Measurements from ENCODE around the gene SPCS1.

SPCS1 gene

DNA sequence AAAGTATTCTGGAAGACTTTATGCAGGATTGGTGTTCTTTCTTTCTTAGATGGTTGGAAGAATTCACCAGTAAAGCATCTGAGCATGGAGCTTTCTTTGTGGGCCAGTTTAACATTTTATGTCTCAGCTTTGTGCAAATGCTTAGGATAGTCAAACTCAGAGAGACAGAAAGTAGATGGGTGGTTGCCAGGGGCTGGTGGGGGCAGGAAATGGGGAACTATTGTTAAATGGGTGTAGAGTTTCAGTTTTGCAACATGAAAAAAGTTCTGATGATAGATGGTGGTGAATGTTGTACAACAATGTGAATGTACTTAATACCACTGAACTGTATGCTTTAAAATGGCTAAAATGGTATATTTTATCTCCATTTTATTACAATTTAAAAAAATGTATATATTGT lies 24.8 kb downstream of the SPCS1 start:
- DNase-seq (ENCODE audit: low read depth in 2 of 2) = no peak

DNA sequence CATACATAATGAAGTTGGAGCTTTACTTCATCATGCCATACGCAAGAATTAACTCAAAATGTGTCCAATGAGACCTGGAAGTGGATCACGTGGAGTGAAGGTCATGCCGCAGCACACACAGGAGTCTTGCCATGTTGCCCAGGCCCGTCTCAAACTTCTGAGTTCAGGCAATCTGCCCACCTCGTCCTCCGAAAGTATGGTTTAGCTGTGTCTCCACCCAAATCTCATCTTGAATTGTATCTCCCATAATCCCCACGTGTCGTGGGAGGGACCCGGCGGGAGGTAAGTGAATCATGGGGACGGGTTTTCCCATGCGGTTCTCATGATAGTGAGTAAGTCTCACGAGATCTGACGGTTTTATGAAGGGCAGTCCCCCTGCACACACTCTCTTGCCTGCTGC lies 25.7 kb downstream of the SPCS1 start:
- DNase-seq (ENCODE audit: low read depth in 2 of 2) = no peak

DNA sequence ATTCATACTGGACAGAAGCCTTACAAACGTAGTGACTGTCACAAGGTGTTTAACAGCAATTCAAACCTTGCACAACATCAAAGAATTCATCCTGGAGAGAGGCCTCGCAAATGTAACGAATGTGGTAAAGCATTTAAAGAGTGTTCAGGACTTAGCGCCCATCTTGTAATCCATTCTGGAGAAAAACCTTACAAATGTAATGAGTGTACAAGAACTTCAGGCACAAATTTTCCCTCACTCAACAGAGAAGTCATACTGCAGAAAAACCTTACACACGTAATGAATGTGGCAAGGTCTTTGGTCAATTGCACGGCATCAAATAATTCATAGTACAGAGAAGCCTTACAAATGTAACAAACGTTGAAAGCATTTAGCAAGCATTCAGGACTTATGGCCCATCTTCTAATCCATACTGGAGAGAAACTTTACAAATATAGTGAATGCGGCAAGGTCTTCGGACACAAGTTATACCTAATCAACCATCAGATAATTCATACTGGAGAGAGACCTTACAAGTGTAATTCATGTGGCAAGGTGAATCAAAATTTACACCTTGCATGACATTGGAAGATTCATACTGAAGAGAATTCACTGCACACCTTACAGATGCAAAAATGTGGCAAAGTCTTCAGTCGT lies 27.5 kb downstream of the SPCS1 start:
- DNase-seq (ENCODE audit: low read depth in 2 of 2) = no peak

DNA sequence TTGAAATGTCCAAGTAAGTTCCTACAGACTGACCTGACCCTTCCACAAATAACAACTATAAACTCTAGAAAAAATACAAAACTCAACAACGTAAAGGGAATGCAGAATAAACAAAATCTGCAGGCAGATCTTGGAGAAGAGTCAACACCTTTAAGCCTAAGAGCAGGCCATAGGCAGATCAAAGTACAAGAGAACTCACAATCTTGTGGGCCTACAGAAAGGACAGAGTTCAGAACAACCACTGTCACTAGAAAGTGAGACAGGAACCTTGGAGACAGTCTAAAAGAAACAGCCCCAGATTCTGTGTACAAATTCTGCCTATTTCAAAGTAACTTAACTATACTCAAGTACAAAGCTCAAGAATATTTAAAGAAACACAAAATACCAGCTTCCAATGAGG lies 33.8 kb downstream of the SPCS1 start:
- DNase-seq (ENCODE audit: low read depth in 2 of 2) = no peak

DNA sequence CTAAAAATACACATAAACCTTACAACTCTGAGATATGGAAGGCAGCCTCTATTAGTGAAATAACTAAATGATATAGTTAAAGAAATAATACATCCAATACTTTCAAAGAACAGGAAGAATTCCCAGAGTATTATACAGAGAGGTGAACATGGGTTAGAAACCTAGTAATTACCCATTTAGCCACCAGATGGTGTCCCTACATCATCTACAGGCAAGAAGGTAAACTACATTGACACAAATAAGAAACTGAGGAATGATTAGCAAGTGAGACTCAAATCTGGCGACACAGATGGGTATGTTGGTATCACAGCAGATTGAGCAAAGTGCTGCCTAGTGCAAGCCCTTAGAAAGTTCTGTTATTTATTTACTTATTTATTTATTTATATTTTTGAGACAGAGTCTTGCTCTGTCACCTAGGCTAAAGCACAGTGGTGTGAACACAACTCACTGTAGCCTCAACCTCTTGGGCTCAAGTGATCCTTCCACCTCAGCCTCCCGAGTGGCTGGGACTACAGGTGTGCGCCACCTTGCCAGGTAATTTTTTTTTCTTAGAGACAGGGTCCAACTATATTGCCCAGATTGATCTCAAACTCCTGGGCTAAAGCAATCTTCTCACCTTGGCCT lies 36.6 kb downstream of the SPCS1 start:
- DNase-seq (ENCODE audit: low read depth in 2 of 2) = no peak

DNA sequence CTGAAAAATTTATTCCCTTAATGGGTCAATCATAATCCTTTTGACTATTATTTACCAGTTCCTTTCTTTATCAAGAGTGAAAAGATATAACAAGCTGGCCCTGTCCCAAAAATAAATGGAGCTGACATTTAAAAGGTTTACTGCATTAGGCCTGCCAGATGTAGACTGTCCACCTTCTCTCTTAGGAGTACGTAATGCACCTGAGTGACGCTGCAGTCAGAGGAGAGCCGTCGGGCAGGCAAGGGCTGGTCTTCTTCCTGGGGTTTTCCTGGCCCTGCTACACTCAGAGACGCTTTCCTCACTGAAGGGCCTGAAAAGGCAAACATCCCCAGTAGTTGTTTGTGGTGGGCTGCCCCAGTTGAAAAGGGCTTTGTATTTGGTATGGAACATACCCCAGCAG lies 37.2 kb downstream of the SPCS1 start:
- no peak for DNase-seq (ENCODE audit: low read depth in 2 of 2)

DNA sequence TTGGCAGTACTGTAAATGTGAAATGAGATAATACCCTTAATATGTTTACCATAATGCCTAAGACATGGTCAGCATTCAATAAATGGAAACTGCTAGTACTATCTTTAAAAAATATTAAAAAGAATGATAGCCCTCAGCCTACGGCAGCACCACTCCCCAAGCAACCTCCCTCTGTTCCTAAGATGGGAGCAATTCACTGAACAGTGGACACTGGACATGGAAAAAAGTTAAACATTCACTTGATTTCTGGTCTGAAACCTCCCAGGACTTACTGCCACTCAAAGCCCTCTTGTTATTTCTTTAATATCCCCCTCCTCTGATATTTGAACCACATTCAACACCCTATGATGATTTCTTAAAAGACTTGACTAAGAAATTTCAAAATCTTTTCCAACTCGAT lies 37.8 kb downstream of the SPCS1 start:
- DNase-seq (ENCODE audit: low read depth in 2 of 2) = no peak

DNA sequence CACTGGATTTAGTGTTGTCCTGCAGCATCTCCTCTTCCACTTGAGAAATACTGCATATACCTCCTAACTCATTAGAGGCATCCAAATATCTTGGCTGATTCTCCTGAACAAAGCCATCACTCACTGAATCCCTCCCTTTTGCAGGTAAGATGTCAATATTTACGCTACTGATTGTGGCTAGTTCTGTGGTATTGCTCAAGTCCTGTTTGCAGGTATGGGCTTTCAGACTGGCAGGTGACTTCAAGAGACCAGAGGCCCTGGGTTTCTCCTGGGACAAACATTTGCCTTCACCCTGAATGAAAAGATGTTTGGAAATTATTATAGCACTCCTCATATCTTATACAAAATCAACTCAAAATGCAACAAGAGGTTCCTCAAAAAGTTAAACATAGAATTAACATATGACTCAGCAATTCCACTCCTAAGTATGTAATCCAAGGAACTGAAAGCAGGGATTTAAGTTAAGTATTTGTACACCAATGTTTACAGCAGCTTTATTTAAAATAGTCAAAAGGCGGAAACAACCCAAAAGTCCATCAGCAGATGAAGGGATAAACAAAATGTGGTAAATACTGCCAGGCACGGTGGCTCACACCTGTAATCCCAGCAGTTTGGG lies 46.2 kb downstream of the SPCS1 start:
- no peak for DNase-seq (ENCODE audit: low read depth in 2 of 2)

DNA sequence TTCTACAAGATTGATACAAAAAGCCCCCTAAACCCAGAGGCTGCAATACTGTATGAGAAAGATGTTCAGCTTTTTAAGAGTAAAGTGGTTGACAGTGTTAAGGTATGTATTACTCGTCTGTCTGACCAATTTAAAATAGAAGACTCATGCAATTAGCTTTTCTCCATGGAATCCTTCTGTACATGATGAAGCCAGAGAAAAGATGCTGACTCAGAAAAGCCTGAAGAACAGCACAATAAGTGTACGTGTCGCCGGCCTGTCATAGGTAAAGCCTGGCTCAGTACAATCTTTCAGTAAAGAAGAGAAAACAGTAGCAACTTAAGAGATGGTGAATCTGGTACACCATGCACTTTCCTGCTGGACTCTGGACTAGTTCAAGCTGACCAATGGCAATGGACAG lies 48.5 kb downstream of the SPCS1 start:
- no peak for DNase-seq (ENCODE audit: low read depth in 2 of 2)

DNA sequence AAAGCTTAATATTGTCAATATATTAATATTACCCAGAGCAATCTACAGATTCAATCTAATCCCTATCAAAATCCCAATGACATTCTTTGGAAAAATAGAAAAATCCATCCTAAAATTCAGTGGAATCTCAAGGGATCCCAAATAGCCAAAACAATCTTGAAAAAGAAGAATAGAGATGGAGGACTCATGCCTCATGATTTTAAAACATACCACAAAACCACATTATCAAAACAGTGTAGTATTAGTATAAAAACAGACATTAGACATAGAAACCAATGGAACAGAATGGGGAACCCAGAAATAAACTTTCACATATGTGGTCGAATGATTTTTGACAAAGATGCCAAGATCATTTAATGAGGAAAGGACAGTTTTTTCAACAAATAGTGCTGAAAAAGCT lies 50.2 kb downstream of the SPCS1 start:
- no peak for DNase-seq (ENCODE audit: low read depth in 2 of 2)
